ENCODE results near the gene TPCN1. TPM values are rescaled to one million over a fixed set of nuclear protein-coding genes. Genes with fewer than 3 reads are reported as not detected.

Gene TPCN1
- total and polyA plus RNA-seq, 2 of the 13 experiments (the other 11 are each of a cell fraction or from before 2014, with no cell fraction given): 8.0 to 26.8 TPM

- H3K27me3 ChIP-seq (ENCODE audit: control insufficient read depth in 1 of 2, insufficient read depth in 2 of 2, low read length in 2 of 2): no peaks in the 10 kb centered on the region
- intact Hi-C loops (cut with micrococcal nuclease; ENCODE audit: unreplicated experiment): no loop called here
- BruUV-seq (replicated peaks): no TSS peak
- no peaks in the 10 kb centered on the region for H4K20me1 ChIP-seq (ENCODE audit: insufficient read depth, low read length)
- no peak overlapping the region for H3K4me3 ChIP-seq (replicated peaks in 1 of 3; ENCODE audit: insufficient read depth in 1 of 3, low read depth in 2 of 3, low read length in 3 of 3)
- no peak for ATAC-seq
- CTCF ChIA-PET (ENCODE audit: low intra/inter-chr PET ratio, low total read pairs): no interaction called here
- no peak overlapping the region for H3K4me2 ChIP-seq (ENCODE audit: low read depth, low read length)
- DNase-seq (ENCODE audit: low spot score): no peak
- 93% methylated on average over 22 of the region's 22 CpGs for WGBS (ENCODE audit: low lambda C conversion rate)
- in situ Hi-C loops (cut with HindIII; ENCODE audit: extremely low pct_ligation_motif_present, low pct_unique_long_range_greater_than_20kb): no loop called here
- POLR2A ChIA-PET: no interaction called here
- no peak overlapping the region for H3K9ac ChIP-seq (ENCODE audit: insufficient read depth, low read depth, low read length)
- H3K36me3 ChIP-seq (replicated peaks in 1 of 2; ENCODE audit: control insufficient read depth in 1 of 2, insufficient read depth in 2 of 2, low read length in 2 of 2): peaks cover 0 to 2% of the 10 kb centered on the region in 2 experiments; a peak in 1 of 5 replicates
- H3K27ac ChIP-seq (ENCODE audit: extremely low read length, insufficient read depth, low read length): no peak overlapping the region
- no peak for FAIRE-seq
- H3K4me1 ChIP-seq (ENCODE audit: insufficient read depth, low read length): peaks cover 32% of the 10 kb centered on the region
- H2AFZ ChIP-seq (ENCODE audit: low read length): no peak overlapping the region
- H3K9me3 ChIP-seq (ENCODE audit: low read length): no peaks in the 10 kb centered on the region
- H3K79me2 ChIP-seq (ENCODE audit: insufficient read depth, low read length): no peaks in the 10 kb centered on the region
- TF ChIP-seq HOXD1 (CRISPR knock-in tag; IDR thresholded peaks at IDR 0.05) (no peak), GPN1 (CRISPR knock-in tag; IDR thresholded peaks at IDR 0.05; ENCODE audit: borderline replicate concordance) (no peak), ERF (CRISPR knock-in tag; IDR thresholded peaks at IDR 0.05) (no peak), ZNF33A (CRISPR knock-in tag; IDR thresholded peaks at IDR 0.05; ENCODE audit: borderline replicate concordance) (no peak), NR2F6 (IDR thresholded peaks at IDR 0.05) (no peak), NR2F6 (CRISPR knock-in tag; IDR thresholded peaks at IDR 0.05) (no peak), ZFP36 (IDR thresholded peaks at IDR 0.05; ENCODE audit: borderline replicate concordance, low read depth, low read length, partially characterized antibody) (no peak), DNMT3B (CRISPR knock-in tag; conservative IDR thresholded peaks at IDR 0.05) (no peak), LBX2 (CRISPR knock-in tag; IDR thresholded peaks at IDR 0.05; ENCODE audit: borderline replicate concordance) (no peak), POLR2AphosphoS2 (IDR thresholded peaks at IDR 0.05; ENCODE audit: low read depth, low read length) (no peak), HNRNPUL1 (IDR thresholded peaks at IDR 0.05; ENCODE audit: low read depth, low read length) (no peak), ZNF609 (CRISPR knock-in tag; IDR thresholded peaks at IDR 0.05; ENCODE audit: borderline replicate concordance) (no peak)
Measured at GRCh38 chr12:113248051-113248825, 27.0 kb downstream of the TPCN1 start.
